ENCODE results near the gene CSK. TPM values are rescaled to one million over a fixed set of nuclear protein-coding genes. Genes with fewer than 3 reads are reported as not detected.

The CSK gene
- total and polyA plus RNA-seq, 12 donors: 19.7 to 48.6 (median 24.8) TPM

DNA sequence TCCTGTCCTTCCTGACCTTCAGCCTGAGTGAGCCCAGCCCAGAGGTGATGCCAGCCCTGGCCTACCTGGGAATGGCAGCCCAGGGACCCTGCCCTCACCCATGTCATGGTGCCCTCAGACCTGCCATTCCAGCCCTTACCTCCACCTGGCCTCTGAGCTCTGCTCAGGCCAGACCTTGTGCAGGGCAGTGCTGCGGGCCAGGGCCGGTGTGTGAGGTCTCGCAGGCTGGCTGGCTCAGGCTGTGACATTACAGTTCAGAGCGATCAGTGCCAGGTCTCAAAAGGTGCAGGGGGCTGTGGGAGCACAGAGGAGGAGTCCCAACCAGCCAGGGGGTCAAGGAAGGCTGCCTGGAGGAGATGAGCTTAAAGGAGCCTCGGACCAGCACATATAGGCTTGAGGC lies 38.2 kb downstream of the CSK start:
- TF ChIP-seq, protein P1, sequence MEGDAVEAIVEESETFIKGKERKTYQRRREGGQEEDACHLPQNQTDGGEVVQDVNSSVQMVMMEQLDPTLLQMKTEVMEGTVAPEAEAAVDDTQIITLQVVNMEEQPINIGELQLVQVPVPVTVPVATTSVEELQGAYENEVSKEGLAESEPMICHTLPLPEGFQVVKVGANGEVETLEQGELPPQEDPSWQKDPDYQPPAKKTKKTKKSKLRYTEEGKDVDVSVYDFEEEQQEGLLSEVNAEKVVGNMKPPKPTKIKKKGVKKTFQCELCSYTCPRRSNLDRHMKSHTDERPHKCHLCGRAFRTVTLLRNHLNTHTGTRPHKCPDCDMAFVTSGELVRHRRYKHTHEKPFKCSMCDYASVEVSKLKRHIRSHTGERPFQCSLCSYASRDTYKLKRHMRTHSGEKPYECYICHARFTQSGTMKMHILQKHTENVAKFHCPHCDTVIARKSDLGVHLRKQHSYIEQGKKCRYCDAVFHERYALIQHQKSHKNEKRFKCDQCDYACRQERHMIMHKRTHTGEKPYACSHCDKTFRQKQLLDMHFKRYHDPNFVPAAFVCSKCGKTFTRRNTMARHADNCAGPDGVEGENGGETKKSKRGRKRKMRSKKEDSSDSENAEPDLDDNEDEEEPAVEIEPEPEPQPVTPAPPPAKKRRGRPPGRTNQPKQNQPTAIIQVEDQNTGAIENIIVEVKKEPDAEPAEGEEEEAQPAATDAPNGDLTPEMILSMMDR (IDR thresholded peaks at IDR 0.05): no peak
- H3K27ac ChIP-seq: no peak overlapping the region
- peaks cover 0 to 21% (median 10%) of the 10 kb centered on the region in 9 donors for H3K4me1 ChIP-seq
- no peaks in the 10 kb centered on the region for H3K9me3 ChIP-seq
- H3K36me3 ChIP-seq: no peaks in the 10 kb centered on the region
- no peak for DNase-seq
- 91% methylated on average over 5 of the region's 5 CpGs for WGBS, 2 donors
- intact Hi-C loops (cut with DNase I): no loop called here
- no peak for ATAC-seq
- H3K27me3 ChIP-seq: peaks cover 0 to 5% (median 0%) of the 10 kb centered on the region in 7 donors
- no peak overlapping the region for H3K4me3 ChIP-seq

DNA sequence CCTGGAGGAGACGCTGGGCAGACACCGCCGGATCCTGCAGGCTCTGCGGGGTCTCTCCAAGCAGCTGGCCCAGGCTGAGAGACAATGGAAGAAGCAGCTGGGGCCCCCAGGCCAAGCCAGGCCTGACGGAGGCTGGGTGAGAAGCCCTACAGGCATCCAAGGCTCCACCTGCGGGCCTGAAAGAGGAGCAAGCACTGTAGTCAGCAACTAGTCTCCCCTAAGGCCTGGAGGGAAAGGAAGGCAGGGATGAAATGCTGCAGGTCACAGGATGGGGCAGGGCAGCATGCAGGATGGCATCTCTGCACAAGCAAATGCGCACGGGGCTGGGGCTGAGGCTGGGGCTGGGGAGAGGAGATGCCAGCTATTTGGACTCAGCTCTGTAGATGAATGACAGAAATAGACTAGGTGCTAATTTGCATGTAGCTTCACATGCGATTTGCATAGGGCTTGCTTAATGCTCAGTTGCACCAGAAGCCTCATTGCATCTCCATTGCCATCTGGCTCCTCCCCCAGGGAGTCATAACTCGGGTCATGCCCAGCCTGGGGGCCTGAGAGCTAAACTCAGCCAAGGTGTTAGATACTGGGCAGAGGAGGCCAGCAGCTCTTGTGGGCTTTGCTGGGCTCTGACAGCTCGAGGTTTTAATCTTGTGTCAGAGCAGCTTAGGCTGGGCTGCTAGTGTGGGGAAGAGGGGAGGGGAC lies 39.4 kb downstream of the CSK start:
- ATAC-seq (no peak), DNase-seq (no peak)
- Histone ChIP-seq H3K4me3 (no peak overlapping the region), H3K27ac (no peak overlapping the region), H3K36me3 (no peaks in the 10 kb centered on the region), H3K27me3 (peaks cover 0 to 9% (median 5%) of the 10 kb centered on the region in 7 donors), H3K9me3 (no peaks in the 10 kb centered on the region), H3K4me1 (peaks cover 0 to 17% (median 7%) of the 10 kb centered on the region in 9 donors)
- WGBS, 2 donors: 55 to 56% methylated on average over 11 of the region's 11 CpGs
- TF ChIP-seq, protein P1 (IDR thresholded peaks at IDR 0.05): no peak
- intact Hi-C loops (cut with DNase I): no loop called here

DNA sequence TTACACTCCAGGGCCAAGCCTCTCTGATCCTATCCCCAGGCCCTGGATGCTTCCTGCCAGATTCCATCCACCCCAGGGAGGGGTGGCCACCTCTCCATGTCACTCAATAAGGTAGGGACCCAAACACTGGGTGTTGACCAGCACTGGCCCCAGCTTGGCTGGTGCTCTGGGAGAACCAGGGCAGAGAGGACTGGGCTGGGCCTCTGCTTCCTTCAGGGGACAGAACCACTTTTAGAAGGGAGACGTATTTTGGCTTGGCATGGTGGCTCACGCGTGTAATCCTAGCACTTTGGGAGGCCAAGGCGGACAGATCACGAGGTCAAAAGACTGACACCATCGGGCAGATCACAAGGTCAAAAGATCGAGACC lies 39.9 kb downstream of the CSK start:
- 78 to 81% methylated on average over 7 of the region's 7 CpGs for WGBS, 2 donors
- Histone ChIP-seq H3K27me3 (peaks cover 0 to 15% (median 9%) of the 10 kb centered on the region in 7 donors), H3K4me1 (peaks cover 0 to 18% (median 5%) of the 10 kb centered on the region in 9 donors), H3K9me3 (no peaks in the 10 kb centered on the region), H3K4me3 (no peak overlapping the region), H3K27ac (no peak overlapping the region), H3K36me3 (no peaks in the 10 kb centered on the region)
- DNase-seq (no peak), ATAC-seq (no peak)
- TF ChIP-seq, protein P1 (IDR thresholded peaks at IDR 0.05): no peak
- intact Hi-C loops (cut with DNase I): no loop called here

DNA sequence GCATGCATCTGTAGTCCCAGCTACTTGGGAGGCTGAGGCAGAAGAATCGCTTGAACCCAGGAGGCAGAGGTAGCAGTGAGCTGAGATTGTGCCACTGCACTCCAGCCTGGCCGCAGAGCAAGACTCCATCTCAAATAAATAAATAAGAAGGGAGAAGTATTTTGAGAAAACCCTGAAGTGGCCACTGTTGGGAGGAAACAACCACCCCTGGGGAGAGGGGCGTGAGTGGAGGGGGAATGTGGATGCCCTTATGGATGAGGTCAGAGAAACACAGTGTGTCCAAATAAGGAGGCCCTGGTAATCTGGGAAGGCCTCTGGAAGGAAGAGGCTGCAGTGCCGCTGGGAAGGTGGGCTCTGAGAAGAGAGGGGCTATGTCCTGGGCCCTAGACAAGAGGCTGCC lies 40.4 kb downstream of the CSK start:
- H3K36me3 ChIP-seq: no peaks in the 10 kb centered on the region
- DNase-seq (no peak), ATAC-seq (no peak)
- WGBS, 2 donors: 81 to 87% methylated on average over 4 of the region's 4 CpGs
- TF ChIP-seq, protein P1 (IDR thresholded peaks at IDR 0.05): no peak
- H3K27me3 ChIP-seq: peaks cover 0 to 19% (median 14%) of the 10 kb centered on the region in 7 donors
- no peak overlapping the region for H3K4me3 ChIP-seq
- no peak overlapping the region for H3K27ac ChIP-seq
- peaks cover 0 to 18% (median 4%) of the 10 kb centered on the region in 9 donors for H3K4me1 ChIP-seq
- intact Hi-C loops (cut with DNase I): no loop called here
- no peaks in the 10 kb centered on the region for H3K9me3 ChIP-seq
